ENCODE results near the gene ACSF3.

- TF ChIP-seq CTCF (conservative IDR thresholded peaks at IDR 0.05; ENCODE audit: low read length): no peak
- TF ChIP-seq EZH2phosphoT487 (IDR thresholded peaks at IDR 0.05; ENCODE audit: borderline replicate concordance, low read depth, low read length): no peak
Measured at GRCh38 chr16:89184933-89185794, 91.5 kb downstream of the ACSF3 start.
